Measurements from ENCODE around the gene JMJD6. TPM values are rescaled to one million over a fixed set of nuclear protein-coding genes. Genes with fewer than 3 reads are reported as not detected.
A peak's percentile ranks its signal among the peaks of the same experiment; 100 is the strongest.
"Not testable (repeated sequence)": the region's sequence is repeated elsewhere in the genome, so short reads cannot be mapped to it uniquely, and the experiment has no call there.

JMJD6 gene
- total RNA-seq, 1 experiment from 2014 or later, result 22.7 TPM

- in situ Hi-C loops (cut with HindIII; ENCODE audit: low pct_unique_long_range_greater_than_20kb, low sequenced_read_pairs), result no loop called here
- no peak for DNase-seq (ENCODE audit: low read depth)
Measured at GRCh38 chr17:76722279-76722678, 4.1 kb downstream of the JMJD6 start.

GRCh38 chr17:76721463-76721862, 4.9 kb downstream of the JMJD6 start:
- no peak for DNase-seq (ENCODE audit: low read depth)
- in situ Hi-C loops (cut with HindIII; ENCODE audit: low pct_unique_long_range_greater_than_20kb, low sequenced_read_pairs), result no loop called here

- in situ Hi-C loops (cut with HindIII; ENCODE audit: low pct_unique_long_range_greater_than_20kb, low sequenced_read_pairs), result no loop called here
Measured at GRCh38 chr17:76720941-76721340, 5.5 kb downstream of the JMJD6 start.

GRCh38 chr17:76720211-76720610, 6.2 kb downstream of the JMJD6 start:
- in situ Hi-C loops (cut with HindIII; ENCODE audit: low pct_unique_long_range_greater_than_20kb, low sequenced_read_pairs), result no loop called here
- no peak for DNase-seq (ENCODE audit: low read depth)

More at GRCh38 chr17:76720941-76721340, 5.5 kb downstream of the JMJD6 start:
- no peak for DNase-seq (ENCODE audit: low read depth)

- in situ Hi-C loops (cut with HindIII; ENCODE audit: low pct_unique_long_range_greater_than_20kb, low sequenced_read_pairs), result no loop called here
- DNase-seq (ENCODE audit: low read depth), result no peak
Measured at GRCh38 chr17:76718516-76718915, 7.9 kb downstream of the JMJD6 start.

- no peak for DNase-seq (ENCODE audit: low read depth)
- in situ Hi-C loops (cut with HindIII; ENCODE audit: low pct_unique_long_range_greater_than_20kb, low sequenced_read_pairs), result no loop called here
Measured at GRCh38 chr17:76716839-76717215, 9.6 kb downstream of the JMJD6 start.

- in situ Hi-C loops (cut with HindIII; ENCODE audit: low pct_unique_long_range_greater_than_20kb, low sequenced_read_pairs), result no loop called here
- DNase-seq (ENCODE audit: low read depth), result peak; percentile 22
Measured at GRCh38 chr17:76716146-76716838, 10.1 kb downstream of the JMJD6 start.

- in situ Hi-C loops (cut with HindIII; ENCODE audit: low pct_unique_long_range_greater_than_20kb, low sequenced_read_pairs), result no loop called here
Measured at GRCh38 chr17:76715496-76715830, 10.9 kb downstream of the JMJD6 start.

GRCh38 chr17:76714822-76715495, 11.4 kb downstream of the JMJD6 start:
- peak; percentile 40 for DNase-seq (ENCODE audit: low read depth)
- in situ Hi-C loops (cut with HindIII; ENCODE audit: low pct_unique_long_range_greater_than_20kb, low sequenced_read_pairs), result no loop called here

More at GRCh38 chr17:76715496-76715830, 10.9 kb downstream of the JMJD6 start:
- DNase-seq (ENCODE audit: low read depth), result no peak

- in situ Hi-C loops (cut with HindIII; ENCODE audit: low pct_unique_long_range_greater_than_20kb, low sequenced_read_pairs), result no loop called here
- DNase-seq (ENCODE audit: low read depth), result no peak
Measured at GRCh38 chr17:76714336-76714735, 12.1 kb downstream of the JMJD6 start.

GRCh38 chr17:76713765-76714164, 12.6 kb downstream of the JMJD6 start:
- in situ Hi-C loops (cut with HindIII; ENCODE audit: low pct_unique_long_range_greater_than_20kb, low sequenced_read_pairs), result no loop called here

GRCh38 chr17:76712321-76712720, 14.1 kb downstream of the JMJD6 start:
- DNase-seq (ENCODE audit: low read depth); in situ Hi-C loops (cut with HindIII; ENCODE audit: low pct_unique_long_range_greater_than_20kb, low sequenced_read_pairs): not testable (repeated sequence)

More at GRCh38 chr17:76713765-76714164, 12.6 kb downstream of the JMJD6 start:
- DNase-seq (ENCODE audit: low read depth), result no peak

- peak; percentile 47 for DNase-seq (ENCODE audit: low read depth)
- in situ Hi-C loops (cut with HindIII; ENCODE audit: low pct_unique_long_range_greater_than_20kb, low sequenced_read_pairs), result no loop called here
Measured at GRCh38 chr17:76710863-76711611, 15.4 kb downstream of the JMJD6 start, which contains the start of gene MXRA7. MXRA7 (minus strand) TSS chr17:76710965; CDS start chr17:76710946, 19 bp downstream.

GRCh38 chr17:76709951-76710862, 16.2 kb downstream of the JMJD6 start:
- DNase-seq (ENCODE audit: low read depth); in situ Hi-C loops (cut with HindIII; ENCODE audit: low pct_unique_long_range_greater_than_20kb, low sequenced_read_pairs): not testable (repeated sequence)

- DNase-seq (ENCODE audit: low read depth), result peak; percentile 96
- in situ Hi-C loops (cut with HindIII; ENCODE audit: low pct_unique_long_range_greater_than_20kb, low sequenced_read_pairs), result no loop called here
Measured at GRCh38 chr17:76709077-76709950, 17.1 kb downstream of the JMJD6 start.

GRCh38 chr17:76707985-76708807, 18.2 kb downstream of the JMJD6 start:
- in situ Hi-C loops (cut with HindIII; ENCODE audit: low pct_unique_long_range_greater_than_20kb, low sequenced_read_pairs), result no loop called here
- DNase-seq (ENCODE audit: low read depth), result no peak

All from Caki2 (cell line).